HG02678 (cell line): ENCODE results near the gene FBXW2.
A peak's percentile ranks its signal among the peaks of the same experiment; 100 is the strongest.

ENCODE experiments used
- ATAC-seq: cut with Tn5 transposase; IDR thresholded peaks from one replicate; pipeline ENCODE4 v1.9.1; 2021; ENCODE audit warnings: mild to moderate bottlenecking, moderate library complexity; ENCODE audit not compliant: unreplicated experiment

The FBXW2 gene

GRCh38 chr9:120745278-120745677 is 47.9 kb downstream of the FBXW2 start:
- no peak for ATAC-seq

GRCh38 chr9:120742951-120743416 is 50.2 kb downstream of the FBXW2 start:
- peak; percentile 59 for ATAC-seq

- ATAC-seq, result no peak
These were observed 51.5 kb downstream of the FBXW2 start for GRCh38 chr9:120741701-120742100.

GRCh38 chr9:120741191-120741590 is 52.0 kb downstream of the FBXW2 start:
- no peak for ATAC-seq

- ATAC-seq, result no peak
These were observed 53.1 kb downstream of the FBXW2 start for GRCh38 chr9:120740132-120740531.

- no peak for ATAC-seq
These were observed 55.6 kb downstream of the FBXW2 start for GRCh38 chr9:120737416-120738165.

- ATAC-seq, result no peak
These were observed 56.3 kb downstream of the FBXW2 start for GRCh38 chr9:120736881-120737280.

GRCh38 chr9:120735415-120736126 is 57.6 kb downstream of the FBXW2 start:
- no peak for ATAC-seq

- no peak for ATAC-seq
These were observed 58.4 kb downstream of the FBXW2 start for GRCh38 chr9:120734607-120735410.

GRCh38 chr9:120733190-120733589 is 60.0 kb downstream of the FBXW2 start:
- ATAC-seq, result no peak

GRCh38 chr9:120730654-120731514 is 62.3 kb downstream of the FBXW2 start:
- ATAC-seq, result no peak

- ATAC-seq, result no peak
These were observed 63.4 kb downstream of the FBXW2 start for GRCh38 chr9:120729791-120730241.

GRCh38 chr9:120726484-120726883 is 66.7 kb downstream of the FBXW2 start:
- no peak for ATAC-seq

GRCh38 chr9:120725907-120726306 is 67.3 kb downstream of the FBXW2 start:
- ATAC-seq, result no peak

GRCh38 chr9:120724757-120725400 is 68.3 kb downstream of the FBXW2 start:
- ATAC-seq, result no peak

- no peak for ATAC-seq
These were observed 69.7 kb downstream of the FBXW2 start for GRCh38 chr9:120723565-120723964.

GRCh38 chr9:120720404-120720803 is 72.8 kb downstream of the FBXW2 start:
- ATAC-seq, result no peak

- no peak for ATAC-seq
These were observed 74.9 kb downstream of the FBXW2 start for GRCh38 chr9:120718316-120718715.

GRCh38 chr9:120717176-120717575 is 76.0 kb downstream of the FBXW2 start:
- no peak for ATAC-seq

GRCh38 chr9:120716483-120716882 is 76.7 kb downstream of the FBXW2 start:
- ATAC-seq, result no peak
